ENCODE measurements around the gene SYT2.
"Not testable (repeated sequence)": the region's sequence is repeated elsewhere in the genome, so short reads cannot be mapped to it uniquely, and the experiment has no call there.

SYT2 gene

GRCh38 chr1:202619505-202619904, 90.7 kb downstream of the SYT2 start:
- DNase-seq = no peak

GRCh38 chr1:202619012-202619411, 91.2 kb downstream of the SYT2 start:
- not testable (repeated sequence) for DNase-seq

GRCh38 chr1:202616355-202616915, 93.8 kb downstream of the SYT2 start:
- no peak for DNase-seq

GRCh38 chr1:202615501-202616354, 94.5 kb downstream of the SYT2 start:
- DNase-seq = peak; percentile 96

- not testable (repeated sequence) for DNase-seq
Measured at GRCh38 chr1:202615208-202615500, 95.1 kb downstream of the SYT2 start.

GRCh38 chr1:202614363-202615207, 95.7 kb downstream of the SYT2 start:
- DNase-seq = peak; percentile 81

GRCh38 chr1:202613571-202613970, 96.7 kb downstream of the SYT2 start:
- no peak for DNase-seq

- DNase-seq = not testable (repeated sequence)
Measured at GRCh38 chr1:202612036-202612435, 98.2 kb downstream of the SYT2 start.

GRCh38 chr1:202605515-202605914, 104.7 kb downstream of the SYT2 start:
- DNase-seq = no peak

GRCh38 chr1:202603435-202603834, 106.8 kb downstream of the SYT2 start:
- DNase-seq = no peak

GRCh38 chr1:202600432-202601041, 109.7 kb downstream of the SYT2 start:
- DNase-seq = no peak

- peak; percentile 82 for DNase-seq
Measured at GRCh38 chr1:202599669-202600431, 110.4 kb downstream of the SYT2 start.

GRCh38 chr1:202597090-202597761, 113.0 kb downstream of the SYT2 start:
- no peak for DNase-seq

GRCh38 chr1:202596638-202597037, 113.6 kb downstream of the SYT2 start:
- no peak for DNase-seq

GRCh38 chr1:202593845-202594244, 116.4 kb downstream of the SYT2 start:
- DNase-seq = no peak

GRCh38 chr1:202592146-202592545, 118.1 kb downstream of the SYT2 start:
- no peak for DNase-seq

GRCh38 chr1:202591515-202591914, 118.7 kb downstream of the SYT2 start:
- DNase-seq = no peak

GRCh38 chr1:202590975-202591411, 119.3 kb downstream of the SYT2 start:
- no peak for DNase-seq

- no peak for DNase-seq
Measured at GRCh38 chr1:202590126-202590525, 120.1 kb downstream of the SYT2 start.

GRCh38 chr1:202589190-202589930, 120.9 kb downstream of the SYT2 start:
- peak; percentile 98 for DNase-seq

Measured in fibroblast of skin of right biceps (primary cell).